MM.1S (cell line): ENCODE results near the gene ZNF134.

ENCODE experiments used
- EZH2 ChIP-seq: fragments of 300-600 bp; sonication (generic); optimal IDR thresholded peaks from 2 replicates; pipeline ENCODE3; 2017; ENCODE audit warnings: low read depth, mild to moderate bottlenecking, antibody characterized with exemption, low read length, mixed read lengths
- TF ChIP-seq, protein P1 (sequence below): fragments of 300-600 bp; sonication (generic); IDR thresholded peaks from 2 replicates; pipeline ENCODE4 v1.5.1; 2016; ENCODE audit warnings: antibody characterized with exemption, low read length, mixed read lengths

DNA sequence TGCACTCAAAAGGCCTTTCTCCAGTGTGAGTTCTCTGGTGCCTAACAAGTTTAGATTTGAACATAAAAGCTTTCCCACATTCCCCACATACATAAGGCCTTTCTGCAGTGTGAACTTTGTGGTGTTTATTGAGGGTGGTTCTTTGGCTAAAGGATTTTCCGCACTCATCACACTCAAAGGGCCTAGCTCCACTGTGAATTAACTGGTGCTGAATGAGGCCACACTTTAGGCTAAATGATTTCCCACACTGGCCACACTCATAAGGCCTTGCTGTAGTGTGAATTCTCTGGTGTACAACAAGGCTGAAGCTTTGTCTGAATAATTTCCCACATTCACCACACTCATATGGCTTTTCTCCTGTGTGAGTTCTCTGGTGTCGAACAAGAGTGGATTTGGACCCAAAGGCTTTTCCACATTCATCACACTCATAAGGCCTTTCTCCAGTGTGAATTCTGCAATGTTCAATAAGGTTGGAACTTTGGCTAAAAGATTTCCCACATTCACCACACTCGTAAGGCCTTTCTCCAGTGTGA, 41.6 kb upstream of the ZNF134 start:
- TF ChIP-seq, protein P1, sequence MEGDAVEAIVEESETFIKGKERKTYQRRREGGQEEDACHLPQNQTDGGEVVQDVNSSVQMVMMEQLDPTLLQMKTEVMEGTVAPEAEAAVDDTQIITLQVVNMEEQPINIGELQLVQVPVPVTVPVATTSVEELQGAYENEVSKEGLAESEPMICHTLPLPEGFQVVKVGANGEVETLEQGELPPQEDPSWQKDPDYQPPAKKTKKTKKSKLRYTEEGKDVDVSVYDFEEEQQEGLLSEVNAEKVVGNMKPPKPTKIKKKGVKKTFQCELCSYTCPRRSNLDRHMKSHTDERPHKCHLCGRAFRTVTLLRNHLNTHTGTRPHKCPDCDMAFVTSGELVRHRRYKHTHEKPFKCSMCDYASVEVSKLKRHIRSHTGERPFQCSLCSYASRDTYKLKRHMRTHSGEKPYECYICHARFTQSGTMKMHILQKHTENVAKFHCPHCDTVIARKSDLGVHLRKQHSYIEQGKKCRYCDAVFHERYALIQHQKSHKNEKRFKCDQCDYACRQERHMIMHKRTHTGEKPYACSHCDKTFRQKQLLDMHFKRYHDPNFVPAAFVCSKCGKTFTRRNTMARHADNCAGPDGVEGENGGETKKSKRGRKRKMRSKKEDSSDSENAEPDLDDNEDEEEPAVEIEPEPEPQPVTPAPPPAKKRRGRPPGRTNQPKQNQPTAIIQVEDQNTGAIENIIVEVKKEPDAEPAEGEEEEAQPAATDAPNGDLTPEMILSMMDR, result no peak
- TF ChIP-seq EZH2, result no peak
